Measurements from ENCODE around the gene RBM41. TPM values are rescaled to one million over a fixed set of nuclear protein-coding genes. Genes with fewer than 3 reads are reported as not detected.

Gene RBM41
- total RNA-seq, result 8.6 and 11.8 TPM in 2 replicates

GRCh38 chrX:107118322-107119147, at the start of gene RBM41:
Gene RBM41 (minus strand): TSS chrX:107118822. CDS start chrX:107118773, 49 bp downstream.

Other genes with a start within 250 kb of the RBM41 start
- gene RIPPLY1, start 215.5 kb downstream of the RBM41 start, total RNA-seq, result not detected in 2 replicates
- under 0.01 TPM in 2 replicates for gene CLDN2, start 198.4 kb downstream of the RBM41 start, total RNA-seq
- gene MORC4, start 118.6 kb downstream of the RBM41 start, total RNA-seq, result 41.0 and 44.3 TPM in 2 replicates
- gene NUP62CL, start 87.6 kb upstream of the RBM41 start, total RNA-seq, result not detected in 2 replicates
- not detected in 2 replicates for gene DNAAF6, start 87.8 kb upstream of the RBM41 start, total RNA-seq

All from regular cardiac myocyte (primary cell).